ENCODE measurements around the gene FRMD4B. TPM values are rescaled to one million over a fixed set of nuclear protein-coding genes. Genes with fewer than 3 reads are reported as not detected.

Gene FRMD4B
- total and polyA plus RNA-seq, 2 donors (not counting 1 experiment from before 2014, with no cell fraction given) = 0.86 to 1.2 TPM

- no peaks in the 10 kb centered on the region for H4K20me1 ChIP-seq (ENCODE audit: control insufficient read depth, extremely low read depth, insufficient read depth, low read length)
- no peak overlapping the region for H3K4me3 ChIP-seq (replicated peaks in 1 of 4; ENCODE audit: control extremely low read depth in 1 of 4, insufficient read depth in 1 of 4, low read depth in 3 of 4, low read length in 4 of 4)
- H3K4me2 ChIP-seq (ENCODE audit: extremely low read depth, insufficient read depth, low read length) = no peak overlapping the region
- H3K4me1 ChIP-seq (ENCODE audit: control insufficient read depth, extremely low read depth, insufficient read depth, low read length) = no peaks in the 10 kb centered on the region
- no peaks in the 10 kb centered on the region for H3K9me3 ChIP-seq (ENCODE audit: control insufficient read depth, insufficient read depth, low read depth, low read length)
- no peak overlapping the region for H2AFZ ChIP-seq (ENCODE audit: low read length)
- H3K27ac ChIP-seq (ENCODE audit: insufficient read depth, low read length) = no peak overlapping the region
- no peak for TF ChIP-seq CTCF (conservative IDR thresholded peaks at IDR 0.05 in 1 of 2, IDR thresholded peaks at IDR 0.05 in 1 of 2; ENCODE audit: low read depth in 1 of 2, low read length in 2 of 2)
- TF ChIP-seq EZH2 (IDR thresholded peaks at IDR 0.05; ENCODE audit: low read length, missing control alignments) = no peak
- H3K27me3 ChIP-seq (ENCODE audit: control insufficient read depth, insufficient read depth, low read length) = no peaks in the 10 kb centered on the region
- H3K9ac ChIP-seq (ENCODE audit: insufficient read depth, low read length) = no peak overlapping the region
- no peaks in the 10 kb centered on the region for H3K79me2 ChIP-seq (ENCODE audit: control insufficient read depth, insufficient read depth, low read length)
- no peaks in the 10 kb centered on the region for H3K36me3 ChIP-seq (ENCODE audit: control insufficient read depth, insufficient read depth, low read length)
- no peak for DNase-seq (ENCODE audit: low read depth in 2 of 2)
These were observed 213.8 kb downstream of the FRMD4B start for GRCh38 chr3:69172058-69172457.

- no peak overlapping the region for H3K4me2 ChIP-seq (ENCODE audit: extremely low read depth, insufficient read depth, low read length)
- no peak overlapping the region for H3K9ac ChIP-seq (ENCODE audit: insufficient read depth, low read length)
- H3K27me3 ChIP-seq (ENCODE audit: control insufficient read depth, insufficient read depth, low read length) = no peaks in the 10 kb centered on the region
- no peak for DNase-seq (ENCODE audit: low read depth in 2 of 2)
- H3K27ac ChIP-seq (ENCODE audit: insufficient read depth, low read length) = no peak overlapping the region
- no peak overlapping the region for H3K4me3 ChIP-seq (replicated peaks in 1 of 4; ENCODE audit: control extremely low read depth in 1 of 4, insufficient read depth in 1 of 4, low read depth in 3 of 4, low read length in 4 of 4)
- H3K36me3 ChIP-seq (ENCODE audit: control insufficient read depth, insufficient read depth, low read length) = no peaks in the 10 kb centered on the region
- H3K4me1 ChIP-seq (ENCODE audit: control insufficient read depth, extremely low read depth, insufficient read depth, low read length) = no peaks in the 10 kb centered on the region
- no peak overlapping the region for H2AFZ ChIP-seq (ENCODE audit: low read length)
- H4K20me1 ChIP-seq (ENCODE audit: control insufficient read depth, extremely low read depth, insufficient read depth, low read length) = no peaks in the 10 kb centered on the region
- H3K9me3 ChIP-seq (ENCODE audit: control insufficient read depth, insufficient read depth, low read depth, low read length) = no peaks in the 10 kb centered on the region
- no peaks in the 10 kb centered on the region for H3K79me2 ChIP-seq (ENCODE audit: control insufficient read depth, insufficient read depth, low read length)
- TF ChIP-seq CTCF (conservative IDR thresholded peaks at IDR 0.05 in 1 of 2, IDR thresholded peaks at IDR 0.05 in 1 of 2; ENCODE audit: low read depth in 1 of 2, low read length in 2 of 2) (no peak), EZH2 (IDR thresholded peaks at IDR 0.05; ENCODE audit: low read length, missing control alignments) (no peak)
These were observed 219.4 kb downstream of the FRMD4B start for GRCh38 chr3:69166446-69166845.

GRCh38 chr3:69165744-69166143, 220.1 kb downstream of the FRMD4B start:
- no peaks in the 10 kb centered on the region for H3K9me3 ChIP-seq (ENCODE audit: control insufficient read depth, insufficient read depth, low read depth, low read length)
- H3K4me2 ChIP-seq (ENCODE audit: extremely low read depth, insufficient read depth, low read length) = no peak overlapping the region
- H3K9ac ChIP-seq (ENCODE audit: insufficient read depth, low read length) = no peak overlapping the region
- H3K4me3 ChIP-seq (replicated peaks in 1 of 4; ENCODE audit: control extremely low read depth in 1 of 4, insufficient read depth in 1 of 4, low read depth in 3 of 4, low read length in 4 of 4) = no peak overlapping the region
- no peak for TF ChIP-seq EZH2 (IDR thresholded peaks at IDR 0.05; ENCODE audit: low read length, missing control alignments)
- TF ChIP-seq CTCF (conservative IDR thresholded peaks at IDR 0.05 in 1 of 2, IDR thresholded peaks at IDR 0.05 in 1 of 2; ENCODE audit: low read depth in 1 of 2, low read length in 2 of 2) = no peak
- H4K20me1 ChIP-seq (ENCODE audit: control insufficient read depth, extremely low read depth, insufficient read depth, low read length) = no peaks in the 10 kb centered on the region
- no peak overlapping the region for H3K27ac ChIP-seq (ENCODE audit: insufficient read depth, low read length)
- no peak for DNase-seq (ENCODE audit: low read depth in 2 of 2)
- no peaks in the 10 kb centered on the region for H3K4me1 ChIP-seq (ENCODE audit: control insufficient read depth, extremely low read depth, insufficient read depth, low read length)
- no peaks in the 10 kb centered on the region for H3K79me2 ChIP-seq (ENCODE audit: control insufficient read depth, insufficient read depth, low read length)
- no peaks in the 10 kb centered on the region for H3K27me3 ChIP-seq (ENCODE audit: control insufficient read depth, insufficient read depth, low read length)
- H2AFZ ChIP-seq (ENCODE audit: low read length) = no peak overlapping the region
- H3K36me3 ChIP-seq (ENCODE audit: control insufficient read depth, insufficient read depth, low read length) = no peaks in the 10 kb centered on the region
